Neural cell (in vitro differentiated cells): ENCODE data around the gene MAMSTR. TPM values are rescaled to one million over a fixed set of nuclear protein-coding genes. Genes with fewer than 3 reads are reported as not detected.

Experiments
- H2AFZ ChIP-seq: fragments of 200-600, 300-800 bp; sonication (generic), shearing (Covaris generic); 2 replicates; pipeline ENCODE4 v1.6.0; 2014; ENCODE audit warnings: low read depth, mild to moderate bottlenecking, antibody characterized with exemption, low read length, moderate library complexity
- H3F3A ChIP-seq: fragments of 200-600 bp; shearing (Covaris generic); 2 replicates; pipeline ENCODE4 v1.6.1; 2016; ENCODE audit warnings: mild to moderate bottlenecking, moderate library complexity, mixed read lengths, antibody characterized with exemption, low read length; ENCODE audit not compliant: insufficient read depth, poor library complexity, severe bottlenecking
- H3K27ac ChIP-seq: fragments of 200-600, 300-800 bp; sonication (generic), shearing (Covaris generic); 2 replicates; pipeline ENCODE4 v1.5.1; 2014; ENCODE audit warnings: mild to moderate bottlenecking, low read length, moderate library complexity
- H3K27me3 ChIP-seq: fragments of 300-800, 200-600 bp; sonication (generic), shearing (Covaris generic); 2 replicates; pipeline ENCODE4 v1.6.0; 2014; ENCODE audit warnings: mild to moderate bottlenecking, low read depth, low read length, moderate library complexity; ENCODE audit not compliant: insufficient read depth
- H3K36me3 ChIP-seq: fragments of 300-800, 200-600 bp; sonication (generic), shearing (Covaris generic); 2 replicates; pipeline ENCODE4 v1.5.1; 2014; ENCODE audit warnings: mild to moderate bottlenecking, antibody characterized with exemption, low read length, moderate library complexity; ENCODE audit not compliant: insufficient read depth
- H3K4me2 ChIP-seq: fragments of 300-800, 200-600 bp; sonication (generic), shearing (Covaris generic); 2 replicates; pipeline ENCODE4 v1.6.0; 2014; ENCODE audit warnings: mild to moderate bottlenecking, low read length
- H3K4me3 ChIP-seq: fragments of 300-800, 200-600 bp; sonication (generic), shearing (Covaris generic); 2 replicates; pipeline ENCODE4 v1.5.1; 2014; ENCODE audit warnings: mild to moderate bottlenecking, low read length, moderate library complexity
- H3K79me2 ChIP-seq: fragments of 200-600 bp; shearing (Covaris generic); replicated peaks from 2 replicates; pipeline ENCODE4 v1.6.0; 2014; ENCODE audit warnings: mild to moderate bottlenecking, low read length, moderate library complexity; ENCODE audit not compliant: insufficient read depth
- H3K9ac ChIP-seq: fragments of 300-800, 200-600 bp; sonication (generic), shearing (Covaris generic); 2 replicates; pipeline ENCODE4 v1.6.1; 2016; ENCODE audit warnings: mild to moderate bottlenecking, low read length, mixed read lengths
- H3K9me2 ChIP-seq: fragments of 200-600 bp; shearing (Covaris generic); 2 replicates; pipeline ENCODE4 v1.6.1; 2016; ENCODE audit warnings: mild to moderate bottlenecking, low read length, mixed read lengths; ENCODE audit not compliant: insufficient read depth
- H3K9me3 ChIP-seq: fragments of 200-600, 300-800 bp; sonication (generic), shearing (Covaris generic); 2 replicates; pipeline ENCODE4 v1.6.1; 2016; ENCODE audit warnings: mild to moderate bottlenecking, mixed run types, low read length, moderate library complexity, mixed read lengths
- H4K20me1 ChIP-seq: fragments of 200-600 bp; shearing (Covaris generic); 2 replicates; pipeline ENCODE4 v1.6.1; 2016; ENCODE audit warnings: mild to moderate bottlenecking, mixed run types; ENCODE audit not compliant: insufficient read depth
- CTCF ChIP-seq: fragments of 450-650 bp; IDR thresholded peaks from 2 replicates; pipeline ENCODE4 v1.5.1; 2014; ENCODE audit warnings: antibody characterized with exemption, mild to moderate bottlenecking, moderate library complexity; ENCODE audit not compliant: poor library complexity, severe bottlenecking
- EP300 ChIP-seq: fragments of 450-650 bp; conservative IDR thresholded peaks from 2 replicates; pipeline ENCODE4 v1.6.1; 2014; ENCODE audit warnings: antibody characterized with exemption, mild to moderate bottlenecking, moderate library complexity; ENCODE audit not compliant: poor library complexity, severe bottlenecking
- EZH2 ChIP-seq: fragments of 200-600, 300-800 bp; shearing (Covaris generic), sonication (generic); IDR thresholded peaks from 2 replicates; pipeline ENCODE4 v1.6.1; 2014; ENCODE audit warnings: antibody characterized with exemption, low read length, borderline replicate concordance, mild to moderate bottlenecking; ENCODE audit not compliant: insufficient read depth, poor library complexity, severe bottlenecking
- MXI1 ChIP-seq: fragments of 450-650 bp; conservative IDR thresholded peaks from 2 replicates; pipeline ENCODE4 v1.6.1; 2014; ENCODE audit warnings: antibody characterized with exemption, mild to moderate bottlenecking; ENCODE audit not compliant: poor library complexity, severe bottlenecking
- POLR2AphosphoS5 ChIP-seq: IDR thresholded peaks from 2 replicates; pipeline ENCODE4 v1.6.1; 2012
- RAD21 ChIP-seq: fragments of 450-650 bp; conservative IDR thresholded peaks from 2 replicates; pipeline ENCODE4 v1.6.1; 2014; ENCODE audit warnings: antibody characterized with exemption, mild to moderate bottlenecking, moderate library complexity
- REST ChIP-seq: IDR thresholded peaks from 2 replicates; pipeline ENCODE4 v1.6.1; 2012; ENCODE audit warnings: borderline replicate concordance
- SMC3 ChIP-seq: fragments of 450-650 bp; conservative IDR thresholded peaks from 2 replicates; pipeline ENCODE4 v1.6.1; 2014; ENCODE audit warnings: antibody characterized with exemption, mild to moderate bottlenecking, moderate library complexity; ENCODE audit not compliant: poor library complexity
- TAF1 ChIP-seq: IDR thresholded peaks from 2 replicates; pipeline ENCODE4 v1.6.1; 2012; ENCODE audit warnings: low read depth
- polyA plus RNA-seq: library from polyadenylated mRNA; depleted of rRNA; stranded (reverse); fragments of >200 nt; gene quantifications from 2 replicates; pipeline ENCODE4 v1.2.3, GENCODE V29; 2014

The MAMSTR gene
- polyA plus RNA-seq, 1 donor from 2014 or later: 0.36 TPM

DNA sequence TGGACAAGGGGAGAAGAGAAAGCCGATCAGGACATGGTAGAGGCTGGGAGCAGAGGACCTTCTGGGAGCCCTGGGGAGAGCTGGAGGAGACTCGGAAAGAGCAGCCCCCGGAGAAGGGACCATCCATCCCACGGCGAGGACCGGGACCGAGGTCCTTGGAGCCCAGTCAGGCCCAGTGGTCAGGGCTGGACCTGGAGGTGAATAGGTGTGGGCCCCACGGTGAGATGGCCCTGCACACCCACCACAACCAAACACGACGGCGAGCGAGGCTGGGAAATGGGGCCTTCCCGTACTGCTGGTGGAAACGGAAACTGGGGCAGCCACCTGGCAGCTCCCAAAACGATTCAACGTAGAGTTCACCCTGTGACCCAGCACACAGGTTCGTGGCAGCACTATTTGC, 43.0 kb downstream of the MAMSTR start:
- Histone ChIP-seq H3F3A (no peaks in the 10 kb centered on the region), H3K9me2 (no peaks in the 10 kb centered on the region), H3K4me3 (no peak overlapping the region), H3K36me3 (no peaks in the 10 kb centered on the region), H3K9me3 (no peaks in the 10 kb centered on the region), H2AFZ (no peak overlapping the region), H3K9ac (no peak overlapping the region), H4K20me1 (no peaks in the 10 kb centered on the region), H3K4me2 (no peak overlapping the region), H3K27me3 (no peaks in the 10 kb centered on the region), H3K79me2 (no peaks in the 10 kb centered on the region), H3K27ac (no peak overlapping the region)
- TF ChIP-seq MXI1 (no peak), CTCF (no peak), SMC3 (no peak), EP300 (no peak), TAF1 (no peak), RAD21 (no peak), POLR2AphosphoS5 (no peak), REST (no peak), EZH2 (no peak)

DNA sequence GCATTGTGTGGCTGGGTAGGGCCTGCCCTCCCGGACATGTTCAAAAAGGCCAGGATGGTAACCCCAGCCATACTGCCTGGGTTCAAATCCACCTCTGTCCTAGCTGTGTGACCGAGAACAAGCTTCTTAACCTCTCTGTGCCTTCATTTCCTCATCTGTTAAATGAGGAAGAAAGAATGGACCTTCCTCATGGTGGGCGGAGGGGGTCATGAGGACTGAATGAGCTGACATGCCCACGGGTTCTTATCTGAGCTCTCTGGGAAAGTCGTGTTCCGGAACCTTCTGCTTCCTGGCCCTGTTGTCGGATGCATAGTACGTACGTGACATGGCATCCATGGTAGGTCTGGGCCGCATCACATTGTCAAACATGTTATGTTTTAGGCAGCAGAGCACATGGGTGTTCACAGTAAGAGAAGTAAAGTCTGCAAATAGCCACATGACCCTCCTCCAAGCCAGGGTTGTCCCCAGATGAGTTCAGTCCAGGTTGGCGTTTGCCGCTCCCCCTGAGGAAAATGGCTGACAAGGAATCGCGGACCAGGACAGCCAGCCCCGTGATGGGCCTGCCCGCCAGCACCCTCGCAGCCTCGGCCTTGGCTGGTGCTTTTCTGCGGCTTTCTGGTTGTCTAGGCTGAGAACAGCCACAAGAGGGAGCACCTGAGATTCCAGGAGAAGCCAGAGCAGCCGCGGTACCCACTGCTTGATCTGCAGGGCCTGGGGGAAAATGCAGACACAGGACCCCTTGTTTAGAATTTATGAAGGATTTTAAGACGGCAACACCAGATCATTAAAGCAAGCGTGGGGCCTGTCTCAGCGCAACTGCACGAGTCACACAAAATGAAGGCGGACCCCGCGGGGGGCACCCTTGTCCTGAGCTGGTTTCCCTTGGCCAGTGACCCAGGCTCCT, 44.4 kb downstream of the MAMSTR start:
- TF ChIP-seq RAD21 (peak; percentile 78), CTCF (peak; percentile 90), SMC3 (peak; percentile 89), TAF1 (no peak)
- H3K9ac ChIP-seq: no peak overlapping the region
- no peak overlapping the region for H2AFZ ChIP-seq
- no peaks in the 10 kb centered on the region for H4K20me1 ChIP-seq
- no peaks in the 10 kb centered on the region for H3K36me3 ChIP-seq
- H3K27ac ChIP-seq: no peak overlapping the region
- H3K79me2 ChIP-seq: no peaks in the 10 kb centered on the region
- H3K4me3 ChIP-seq: no peak overlapping the region
- no peaks in the 10 kb centered on the region for H3K27me3 ChIP-seq
- no peaks in the 10 kb centered on the region for H3F3A ChIP-seq
- no peak overlapping the region for H3K4me2 ChIP-seq
- H3K9me2 ChIP-seq: no peaks in the 10 kb centered on the region
- no peaks in the 10 kb centered on the region for H3K9me3 ChIP-seq
